H1 (cell line): ENCODE results near the gene CCL24. TPM values are rescaled to one million over a fixed set of nuclear protein-coding genes. Genes with fewer than 3 reads are reported as not detected.
"Not testable (repeated sequence)": the region's sequence is repeated elsewhere in the genome, so short reads cannot be mapped to it uniquely, and the experiment has no call there.

ENCODE experiments used
- CTCF ChIA-PET: fragments of 300-600 bp; sonication (Branson Sonifier 250); formaldehyde crosslinking; loops from one replicate; lab custom pipeline; 2021; ENCODE audit not compliant: partially characterized antibody; lab: Charles Lee
- POLR2A ChIA-PET: fragments of 300-600 bp; sonication (Branson Sonifier 250); formaldehyde crosslinking; loops from one replicate; lab custom pipeline; 2021; ENCODE audit warnings: inconsistent platforms; ENCODE audit not compliant: partially characterized antibody; lab: Charles Lee
- DNase-seq, 2 experiments: peaks; one replicate each; pipeline versions ENCODE4 v3.0.0 to v3.0.0-alpha.2; 2010 to 2022; ENCODE audit warnings: low spot score in 2 of 2, low read depth in 1 of 2, mixed read lengths in 1 of 2
- FAIRE-seq: peaks from 2 replicates; lab custom pipeline; 2011; peaks lifted over from hg19 to GRCh38; lab: Jason Lieb, UNC
- H2AFZ ChIP-seq: 2 replicates; pipeline ENCODE4 v1.8.1; 2012; ENCODE audit warnings: low read length, inconsistent platforms
- H2AK5ac ChIP-seq: 2 replicates; pipeline ENCODE4 v1.6.1; 2013; ENCODE audit warnings: low read depth, low read length
- H2BK120ac ChIP-seq: replicated peaks from 2 replicates; pipeline ENCODE3; 2013; ENCODE audit warnings: low read depth, low read length, inconsistent platforms
- H2BK12ac ChIP-seq: 2 replicates; pipeline ENCODE4 v1.6.1; 2013; ENCODE audit warnings: low read depth, low read length
- H2BK15ac ChIP-seq: 2 replicates; pipeline ENCODE4 v1.6.1; 2013; ENCODE audit warnings: low read length
- H2BK20ac ChIP-seq: 2 replicates; pipeline ENCODE4 v1.6.1; 2013; ENCODE audit warnings: low read length
- H2BK5ac ChIP-seq: 2 replicates; pipeline ENCODE4 v1.6.1; 2013; ENCODE audit warnings: low read depth, low read length
- H3K14ac ChIP-seq: 2 replicates; pipeline ENCODE4 v1.6.1; 2013; ENCODE audit warnings: inconsistent platforms; ENCODE audit not compliant: insufficient read length
- H3K18ac ChIP-seq: 2 replicates; pipeline ENCODE4 v1.6.1; 2013; ENCODE audit warnings: low read length; ENCODE audit errors: extremely low read depth
- H3K23ac ChIP-seq: 2 replicates; pipeline ENCODE4 v1.6.1; 2013; ENCODE audit warnings: inconsistent platforms; ENCODE audit not compliant: insufficient read length
- H3K23me2 ChIP-seq: 2 replicates; pipeline ENCODE4 v1.6.1; 2013; ENCODE audit warnings: low read depth, low read length
- H3K27ac ChIP-seq: 2 replicates; pipeline ENCODE4 v1.6.1; 2011; ENCODE audit warnings: low read depth, low read length, inconsistent platforms
- H3K27me3 ChIP-seq, 4 experiments: replicated peaks in 1 of 4; 1 replicate in 1 of 4; 2 replicates in 3 of 4; pipeline versions ENCODE4 v1.6.1 to v1.8.1; 2011 to 2013; ENCODE audit warnings: low read length in 3 of 4, mild to moderate bottlenecking in 3 of 4, inconsistent platforms in 2 of 4, mixed read lengths in 2 of 4, moderate library complexity in 1 of 4; ENCODE audit not compliant: control insufficient read depth in 3 of 4, insufficient read depth in 3 of 4; ENCODE audit errors: extremely low read depth in 1 of 4
- H3K36me3 ChIP-seq, 4 experiments: 2 replicates each; pipeline versions ENCODE4 v1.6.1 to v1.8.1; 2011 to 2013; ENCODE audit warnings: mild to moderate bottlenecking in 4 of 4, low read length in 3 of 4, moderate library complexity in 2 of 4, control low read depth in 1 of 4, inconsistent platforms in 1 of 4; ENCODE audit not compliant: insufficient read depth in 4 of 4, control insufficient read depth in 2 of 4
- H3K4ac ChIP-seq: replicated peaks from 2 replicates; pipeline ENCODE3; 2013; ENCODE audit warnings: low read length, low read depth, mixed read lengths, inconsistent platforms; ENCODE audit not compliant: insufficient read length
- H3K4me1 ChIP-seq, 4 experiments: replicated peaks in 1 of 4; 1 replicate in 1 of 4; 2 replicates in 3 of 4; pipeline versions ENCODE4 v1.6.1 to v1.8.1; 2011 to 2013; ENCODE audit warnings: low read length in 3 of 4, inconsistent platforms in 2 of 4, mixed read lengths in 1 of 4; ENCODE audit not compliant: insufficient read depth in 4 of 4, control insufficient read depth in 3 of 4
- H3K4me2 ChIP-seq, 2 experiments: 2 replicates each; pipeline versions ENCODE4 v1.6.1 to v1.8.1; 2011 to 2013; ENCODE audit warnings: low read depth in 2 of 2, low read length in 2 of 2, control low read depth in 1 of 2, inconsistent platforms in 1 of 2, mild to moderate bottlenecking in 1 of 2; ENCODE audit not compliant: insufficient read depth in 1 of 2
- H3K4me3 ChIP-seq, 4 experiments: fragments of 200-600, 300-600 bp in 1 of 4; sonication (generic), shearing (Covaris generic), sonication (Bioruptor Twin) in 1 of 4; 2 replicates each; pipeline versions ENCODE4 v1.5.1 to v1.8.1; 2011 to 2016; ENCODE audit warnings: low read length in 4 of 4, low read depth in 3 of 4, control low read depth in 2 of 4, inconsistent platforms in 2 of 4, mild to moderate bottlenecking in 2 of 4, mixed read lengths in 1 of 4, moderate library complexity in 1 of 4; ENCODE audit not compliant: insufficient read depth in 2 of 4; ENCODE audit errors: extremely low read depth in 1 of 4
- H3K56ac ChIP-seq: replicated peaks from 2 replicates; pipeline ENCODE3; 2013; ENCODE audit warnings: low read depth, mild to moderate bottlenecking, mixed read lengths, low read length, inconsistent platforms; ENCODE audit not compliant: insufficient read length
- H3K79me1 ChIP-seq: 2 replicates; pipeline ENCODE4 v1.6.1; 2013; ENCODE audit warnings: low read depth, low read length, control low read depth
- H3K79me2 ChIP-seq, 2 experiments: 2 replicates each; pipeline versions ENCODE4 v1.6.1 to v1.8.1; 2012 to 2013; ENCODE audit warnings: low read length in 2 of 2, mild to moderate bottlenecking in 2 of 2, inconsistent platforms in 1 of 2; ENCODE audit not compliant: insufficient read depth in 2 of 2, control insufficient read depth in 1 of 2
- H3K9ac ChIP-seq, 4 experiments: replicated peaks in 1 of 4; 1 replicate in 1 of 4; 2 replicates in 3 of 4; pipeline versions ENCODE4 v1.6.1 to v1.8.1; 2011 to 2013; ENCODE audit warnings: low read depth in 3 of 4, low read length in 3 of 4, control low read depth in 2 of 4, mild to moderate bottlenecking in 2 of 4, moderate library complexity in 2 of 4, inconsistent platforms in 1 of 4; ENCODE audit errors: extremely low read depth in 1 of 4
- H3K9me3 ChIP-seq, 2 experiments: 2 replicates each; pipeline versions ENCODE4 v1.6.1 to v1.8.1; 2012 to 2013; ENCODE audit warnings: mild to moderate bottlenecking in 2 of 2, moderate library complexity in 2 of 2, control low read depth in 1 of 2, inconsistent platforms in 1 of 2, low read depth in 1 of 2, low read length in 1 of 2, mixed read lengths in 1 of 2; ENCODE audit not compliant: insufficient read depth in 2 of 2
- H4K20me1 ChIP-seq, 2 experiments: replicated peaks in 1 of 2; 2 replicates each; pipeline versions ENCODE3 to v1.8.1; 2011 to 2013; ENCODE audit warnings: inconsistent platforms in 2 of 2, low read length in 2 of 2, mild to moderate bottlenecking in 1 of 2; ENCODE audit not compliant: insufficient read depth in 2 of 2, control insufficient read depth in 1 of 2
- H4K5ac ChIP-seq: 2 replicates; pipeline ENCODE4 v1.6.1; 2013; ENCODE audit warnings: low read length, low read depth, mixed read lengths, inconsistent platforms; ENCODE audit not compliant: insufficient read length
- H4K8ac ChIP-seq: 2 replicates; pipeline ENCODE4 v1.8.0; 2013; ENCODE audit warnings: mild to moderate bottlenecking, moderate library complexity, low read length, inconsistent platforms; ENCODE audit not compliant: insufficient read depth; ENCODE audit errors: extremely low read depth
- H4K91ac ChIP-seq: replicated peaks from 2 replicates; pipeline ENCODE3; 2013; ENCODE audit warnings: low read length, mixed read lengths, inconsistent platforms; ENCODE audit not compliant: insufficient read length
- WGBS, 2 experiments: shearing (Covaris generic) in 1 of 2; methylation state at CpG; one replicate each; pipeline versions ENCODE4 v1.1.6 to v1.1.7; 2013 to 2015; ENCODE audit warnings: low lambda C conversion rate in 2 of 2, mixed read lengths in 2 of 2, inconsistent platforms in 1 of 2, low coverage in 1 of 2, missing lambda C conversion rate in 1 of 2; ENCODE audit not compliant: insufficient replicate concordance in 2 of 2, insufficient coverage in 1 of 2, insufficient read length in 1 of 2; ENCODE audit errors: extremely low coverage in 1 of 2, missing lambda C conversion rate in 1 of 2; 5-methylcytosine and 5-hydroxymethylcytosine counted together
- polyA plus RNA-seq, 7 experiments: library from polyadenylated mRNA; depleted of rRNA in 3 of 7; stranded (reverse) in 5 of 7; unstranded in 2 of 7; fragments of >200 nt in 5 of 7; fragments of 200-250 nt in 2 of 7; gene quantifications; 1 replicate in 5 of 7; 2 replicates in 1 of 7; 4 replicates in 1 of 7; pipeline versions ENCODE4 v1.2.1 to v1.2.3, GENCODE V29; 2011 to 2013; ENCODE audit warnings: missing spikeins in 2 of 7, mixed read lengths in 2 of 7
- total RNA-seq: library from RNA; stranded (reverse); fragmentation: NEBNext Ultra II Directional; extraction: Animal tissue kit (Norgen Biotek cat#: 25700); gene quantifications from 2 replicates; pipeline ENCODE4 v1.2.1, GENCODE V29; 2021

The CCL24 gene
- total and polyA plus RNA-seq, 2 of the 8 experiments (the other 6 are each of a cell fraction or from before 2014, with no cell fraction given), result not detected

DNA sequence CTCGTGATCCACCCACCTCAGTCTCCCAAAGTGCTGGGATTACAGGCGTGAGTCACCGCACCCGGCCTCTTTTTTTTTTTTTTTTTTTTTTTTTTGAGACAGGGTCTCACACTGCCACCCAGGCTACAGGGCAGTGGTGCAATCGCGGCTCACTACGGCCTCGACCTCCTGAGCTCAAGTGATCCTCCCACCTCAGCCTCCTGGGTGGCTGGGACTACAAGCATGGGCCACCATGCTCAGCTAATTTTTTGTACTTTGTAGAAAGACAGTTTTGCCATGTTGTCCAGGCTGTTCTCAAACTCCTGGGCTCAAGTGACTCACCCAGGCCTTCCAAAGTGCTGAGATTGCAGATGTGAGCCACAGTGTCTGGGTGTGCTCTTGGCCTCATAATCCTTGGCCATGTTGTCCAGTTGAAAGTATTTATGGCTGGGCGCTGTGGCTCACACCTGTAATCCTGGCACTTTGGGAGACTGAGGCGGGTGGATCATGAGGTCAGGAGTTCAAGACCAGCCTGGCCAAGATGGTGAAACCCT, 41.3 kb upstream of the CCL24 start:
- not testable (repeated sequence) for H4K91ac ChIP-seq, H3K4me2 ChIP-seq, H2AFZ ChIP-seq, H4K20me1 ChIP-seq, H3K27me3 ChIP-seq, H3K79me2 ChIP-seq, H3K36me3 ChIP-seq, H3K56ac ChIP-seq, H3K79me1 ChIP-seq, H2AK5ac ChIP-seq, H2BK15ac ChIP-seq, H3K4ac ChIP-seq, H3K23ac ChIP-seq, H2BK120ac ChIP-seq, H4K5ac ChIP-seq, H3K9me3 ChIP-seq, H3K4me1 ChIP-seq, H4K8ac ChIP-seq, H3K9ac ChIP-seq, H3K27ac ChIP-seq, DNase-seq, H2BK12ac ChIP-seq, H3K23me2 ChIP-seq, H3K14ac ChIP-seq, H2BK5ac ChIP-seq, H3K4me3 ChIP-seq, FAIRE-seq, H3K18ac ChIP-seq, H2BK20ac ChIP-seq
- 96% methylated on average over 4 of the region's 10 CpGs; no CpG with 5 or more reads in 1 of the 2 experiments for WGBS, 2 experiments
- POLR2A ChIA-PET, result interaction anchor here (1.1 kb wide), 1 partner anchor 193 kb away, joined by 4 read pairs; the partner anchor contains the start of genes MDH2 and STYXL1
- CTCF ChIA-PET, result interaction anchor here (3.4 kb wide), 1 partner anchor 12 kb away, joined by 16 read pairs; no protein-coding TSS in a partner anchor
